K562 (cell line): ENCODE data around the gene PSMD11. TPM values are rescaled to one million over a fixed set of nuclear protein-coding genes. Genes with fewer than 3 reads are reported as not detected.

Experiments
- ATAC-seq: fragments of 200-7000 bp; cut with Tn5 transposase; 3 replicates; pipeline ENCODE4 v1.9.1; 2020; ENCODE audit warnings: moderate library complexity
- BruUV-seq: library from RNA; stranded (reverse); fragments of 400-500 nt; replicated peaks from 2 replicates; lab custom pipeline; 2021; lab: Mats Ljungman, UMichigan
- CTCF ChIA-PET: fragments of 300-600 bp; formaldehyde crosslinking; extraction: SDS; loops from one replicate; lab custom pipeline; 2021; ENCODE audit warnings: low intra/inter-chr PET ratio; lab: Yijun Ruan, JAX
- POLR2A ChIA-PET: fragments of 300-600, 350-650 bp; sonication (Branson Sonifier 250); formaldehyde crosslinking; extraction: SDS; loops from one replicate; lab custom pipeline; 2021; ENCODE audit warnings: antibody characterized with exemption, inconsistent platforms; lab: Yijun Ruan, JAX
- DNase-seq, 4 experiments: peaks; one replicate each; pipeline versions ENCODE4 v3.0.0 to v3.0.0-alpha.2; 2011 to 2018; ENCODE audit warnings: low spot score in 3 of 4, mixed read lengths in 3 of 4; ENCODE audit errors: extremely low read depth in 1 of 4
- FAIRE-seq: peaks from 2 replicates; lab custom pipeline; 2011; peaks lifted over from hg19 to GRCh38; lab: Jason Lieb, UNC
- H2AFZ ChIP-seq: 2 replicates; pipeline ENCODE4 v1.6.0; 2011; ENCODE audit warnings: low read depth, low read length, control low read depth, inconsistent platforms
- H3K27ac ChIP-seq: fragments of 200-600 bp; 3 replicates; pipeline ENCODE4 v1.8.0; 2011; ENCODE audit warnings: low read depth, mild to moderate bottlenecking, control low read depth, inconsistent platforms, low read length, moderate library complexity, mixed read lengths; ENCODE audit errors: extremely low read depth
- H3K27me3 ChIP-seq, 2 experiments: fragments of 300-600 bp in 1 of 2; 2 replicates in 1 of 2; 3 replicates in 1 of 2; pipeline versions ENCODE4 v1.6.0 to v1.8.0; 2011; ENCODE audit warnings: inconsistent platforms in 2 of 2, low read length in 2 of 2, mild to moderate bottlenecking in 1 of 2, mixed read lengths in 1 of 2, moderate library complexity in 1 of 2; ENCODE audit not compliant: control insufficient read depth in 2 of 2, insufficient read depth in 2 of 2
- H3K36me3 ChIP-seq: fragments of 300-600 bp; 3 replicates; pipeline ENCODE4 v1.8.0; 2011; ENCODE audit warnings: mild to moderate bottlenecking, low read length, inconsistent platforms; ENCODE audit not compliant: control insufficient read depth, insufficient read depth
- H3K4me1 ChIP-seq, 2 experiments: fragments of 200-600 bp in 1 of 2; replicated peaks in 1 of 2; 2 replicates in 1 of 2; 3 replicates in 1 of 2; pipeline versions ENCODE4 v1.5.1 to v1.8.0; 2011; ENCODE audit warnings: inconsistent platforms in 2 of 2, low read length in 2 of 2, mild to moderate bottlenecking in 1 of 2, mixed read lengths in 1 of 2, moderate library complexity in 1 of 2; ENCODE audit not compliant: control insufficient read depth in 2 of 2, insufficient read depth in 2 of 2
- H3K4me2 ChIP-seq: 2 replicates; pipeline ENCODE4 v1.6.1; 2011; ENCODE audit warnings: low read length, control low read depth, inconsistent platforms, mixed read lengths; ENCODE audit not compliant: insufficient read depth
- H3K4me3 ChIP-seq: fragments of 200-600 bp; sonication (generic), shearing (Covaris generic); 2 replicates; pipeline ENCODE4 v1.5.1; 2016; ENCODE audit warnings: control low read depth, inconsistent platforms
- H3K79me2 ChIP-seq: fragments of 200-600 bp; 3 replicates; pipeline ENCODE4 v1.8.0; 2011; ENCODE audit warnings: low read length, inconsistent platforms; ENCODE audit not compliant: control insufficient read depth, insufficient read depth
- H3K9ac ChIP-seq, 2 experiments: 2 replicates each; pipeline versions ENCODE4 v1.6.0 to v1.6.1; 2011; ENCODE audit warnings: low read depth in 2 of 2, low read length in 2 of 2, control low read depth in 1 of 2, inconsistent platforms in 1 of 2, mild to moderate bottlenecking in 1 of 2, mixed read lengths in 1 of 2; ENCODE audit not compliant: insufficient read depth in 1 of 2
- H3K9me1 ChIP-seq: one replicate; pipeline ENCODE4 v1.6.0; 2011; ENCODE audit warnings: inconsistent platforms, mild to moderate bottlenecking, low read length, moderate library complexity; ENCODE audit not compliant: control insufficient read depth, insufficient read depth
- H3K9me3 ChIP-seq: replicated peaks from 2 replicates; pipeline ENCODE4 v1.5.1; 2011; ENCODE audit warnings: low read depth, low read length, inconsistent platforms; ENCODE audit not compliant: control insufficient read depth, insufficient read depth
- H4K20me1 ChIP-seq: replicated peaks from 2 replicates; pipeline ENCODE4 v1.6.1; 2011; ENCODE audit warnings: low read length, inconsistent platforms, mixed read lengths; ENCODE audit not compliant: control insufficient read depth, insufficient read depth
- MYNN ChIP-seq, 2 experiments: sonication (generic); formaldehyde crosslinking in 1 of 2; IDR thresholded peaks; 2 replicates each; pipeline versions ENCODE4 v1.5.0 to v1.6.1; 2016 to 2020; ENCODE audit warnings: antibody characterized with exemption in 1 of 2, missing genetic modification reagents in 1 of 2
- NONO ChIP-seq, 2 experiments: fragments of 200-400 bp in 1 of 2; fragments of 450-650 bp in 1 of 2; formaldehyde crosslinking in 1 of 2; IDR thresholded peaks; 2 replicates each; pipeline ENCODE4 v1.6.1; 2017; ENCODE audit warnings: low read depth in 2 of 2, mild to moderate bottlenecking in 2 of 2, moderate library complexity in 2 of 2, low read length in 1 of 2
- PML ChIP-seq: IDR thresholded peaks from 2 replicates; pipeline ENCODE4 v1.6.1; 2012; ENCODE audit warnings: low read length, inconsistent platforms
- RBM25 ChIP-seq: fragments of 200-400 bp; formaldehyde crosslinking; IDR thresholded peaks from 2 replicates; pipeline ENCODE4 v1.6.1; 2018; ENCODE audit warnings: low read length, low read depth, moderate library complexity; ENCODE audit not compliant: severe bottlenecking
- SNRNP70 ChIP-seq: fragments of 200-400 bp; formaldehyde crosslinking; optimal IDR thresholded peaks from 2 replicates; pipeline ENCODE3; 2017; ENCODE audit warnings: low read depth, low read length
- SPI1 ChIP-seq: IDR thresholded peaks from 2 replicates; pipeline ENCODE4 v1.6.1; 2011; ENCODE audit warnings: low read depth, low read length, control low read depth, borderline replicate concordance
- ZBTB11 ChIP-seq, 3 experiments: fragments of 200-800 bp in 1 of 3; fragments of 250-450 bp in 1 of 3; fragments of 450-650 bp in 1 of 3; sonication (Bioruptor Pico) in 1 of 3; sonication (Bioruptor generic) in 1 of 3; formaldehyde crosslinking in 1 of 3; IDR thresholded peaks; 2 replicates each; pipeline versions ENCODE4 v1.6.1 to v1.8.0; 2016 to 2022; ENCODE audit warnings: mild to moderate bottlenecking in 2 of 3, missing genetic modification characterization in 2 of 3, missing compliant biosample characterization in 1 of 3, moderate library complexity in 1 of 3
- ZNF134 ChIP-seq: fragments of 250-450 bp; sonication (Bioruptor Pico); conservative IDR thresholded peaks from 2 replicates; pipeline ENCODE4 v1.4.0; 2020
- ZNF24 ChIP-seq: fragments of 450-650 bp; IDR thresholded peaks from 2 replicates; pipeline ENCODE4 v1.6.1; 2016
- WGBS: fragments of 100-300 bp; shearing (Covaris generic); methylation state at CpG from one replicate; pipeline ENCODE4 v1.1.6; 2016; ENCODE audit warnings: low coverage, mixed read lengths; ENCODE audit not compliant: insufficient coverage; ENCODE audit errors: missing lambda C conversion rate; 5-methylcytosine and 5-hydroxymethylcytosine counted together
- in situ Hi-C: fragments of 300-500 bp; cut with MboI; formaldehyde crosslinking; loops from 4 replicates; pipeline ENCODE4 v1.15.0; 2018; ENCODE audit warnings: inconsistent platforms, mixed read lengths
- intact Hi-C: fragments of 100-400 bp; cut with micrococcal nuclease; formaldehyde crosslinking; loops from 2 replicates; pipeline ENCODE4 v1.14.2; 2022
- polyA plus RNA-seq, 8 experiments: library from polyadenylated mRNA; depleted of rRNA in 4 of 8; stranded (reverse) in 5 of 8; unstranded in 3 of 8; fragments of >200 nt; fragmentation: Nextera tagmentation in 2 of 8; fragmentation: Illumina TruSeq in 1 of 8; extraction: Ambion mirVana in 2 of 8; extraction: Trizol in 1 of 8; gene quantifications; 2 replicates each; pipeline versions ENCODE4 v1.2.1 to v1.2.3, GENCODE V29; 2011 to 2014; ENCODE audit warnings: inconsistent platforms in 1 of 8, missing spikeins in 1 of 8
- total RNA-seq, 7 experiments: library from RNA; depleted of rRNA in 6 of 7; stranded (reverse); fragments of >200 nt in 6 of 7; fragmentation: Illumina TruSeq in 2 of 7; extraction: Trizol in 2 of 7; gene quantifications; 2 replicates each; pipeline versions ENCODE4 v1.2.1 to v1.2.3, GENCODE V29; 2011 to 2021; ENCODE audit warnings: low replicate concordance in 1 of 7
- TF ChIP-seq, protein P1 (sequence below): sonication (generic); formaldehyde crosslinking; IDR thresholded peaks from 2 replicates; pipeline ENCODE4 v1.8.0; 2022; ENCODE audit warnings: mild to moderate bottlenecking, missing genetic modification reagents

PSMD11 gene
- total and polyA plus RNA-seq, 9 of the 15 experiments (the other 6 are each of a cell fraction or from before 2014, with no cell fraction given), result 104 to 378 (median 158) TPM

- no peak for TF ChIP-seq ZNF134
These were observed 58.4 kb downstream of the PSMD11 start (continued) for GRCh38 chr17:32502710-32503109.

GRCh38 chr17:32503251-32504165, 59.2 kb downstream of the PSMD11 start:
- H3K4me2 ChIP-seq, result no peak overlapping the region
- FAIRE-seq (no peak), DNase-seq (no peak), ATAC-seq (no peak)
- no peaks in the 10 kb centered on the region for H3K79me2 ChIP-seq
- POLR2A ChIA-PET, result interaction anchor here (0.6 to 0.9 kb wide), 3 partner anchors 15 to 1037 kb away, joined by 3 to 4 read pairs (median 3); no protein-coding TSS in a partner anchor
- no peaks in the 10 kb centered on the region for H3K9me1 ChIP-seq
- H2AFZ ChIP-seq, result no peak overlapping the region
- in situ Hi-C loops, result no loop called here
- no peaks in the 10 kb centered on the region for H3K27me3 ChIP-seq
- H4K20me1 ChIP-seq, result 0 out of 2 replicates have a peak, but pooled peaks cover under 1% of the 10 kb centered on the region
- H3K36me3 ChIP-seq, result no peaks in the 10 kb centered on the region; the same call in 2 of the 3 replicates
- H3K9me3 ChIP-seq, result no peaks in the 10 kb centered on the region
- no TSS peak for BruUV-seq
- intact Hi-C loops, result no loop called here
- no peak overlapping the region for H3K4me3 ChIP-seq
- peak overlapping the region in 1 of 2 experiments; percentile 56; a peak in 2 of 4 replicates for H3K9ac ChIP-seq
- no peak overlapping the region for H3K27ac ChIP-seq
- H3K4me1 ChIP-seq, result 0 out of 5 replicates have a peak, but pooled peaks cover 0 to 3% of the 10 kb centered on the region in 2 experiments
- WGBS, result 53% methylated on average over 7 of the region's 7 CpGs
- CTCF ChIA-PET, result no interaction called here
- TF ChIP-seq MYNN (IDR thresholded peaks at IDR 0.05), result no peak
- TF ChIP-seq MYNN (CRISPR knock-in tag; IDR thresholded peaks at IDR 0.05), result no peak
- no peak for TF ChIP-seq PML
- TF ChIP-seq SNRNP70, result no peak
- TF ChIP-seq SPI1, result no peak
- TF ChIP-seq NONO (IDR thresholded peaks at IDR 0.05; ENCODE audit: low read depth in 2 of 2, low read length in 1 of 2), result no peak
- TF ChIP-seq, protein P1, sequence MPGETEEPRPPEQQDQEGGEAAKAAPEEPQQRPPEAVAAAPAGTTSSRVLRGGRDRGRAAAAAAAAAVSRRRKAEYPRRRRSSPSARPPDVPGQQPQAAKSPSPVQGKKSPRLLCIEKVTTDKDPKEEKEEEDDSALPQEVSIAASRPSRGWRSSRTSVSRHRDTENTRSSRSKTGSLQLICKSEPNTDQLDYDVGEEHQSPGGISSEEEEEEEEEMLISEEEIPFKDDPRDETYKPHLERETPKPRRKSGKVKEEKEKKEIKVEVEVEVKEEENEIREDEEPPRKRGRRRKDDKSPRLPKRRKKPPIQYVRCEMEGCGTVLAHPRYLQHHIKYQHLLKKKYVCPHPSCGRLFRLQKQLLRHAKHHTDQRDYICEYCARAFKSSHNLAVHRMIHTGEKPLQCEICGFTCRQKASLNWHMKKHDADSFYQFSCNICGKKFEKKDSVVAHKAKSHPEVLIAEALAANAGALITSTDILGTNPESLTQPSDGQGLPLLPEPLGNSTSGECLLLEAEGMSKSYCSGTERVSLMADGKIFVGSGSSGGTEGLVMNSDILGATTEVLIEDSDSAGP (CRISPR knock-in tag), result no peak
- no peak for TF ChIP-seq RBM25
- no peak for TF ChIP-seq ZBTB11 (CRISPR knock-in tag; IDR thresholded peaks at IDR 0.05)
- no peak for TF ChIP-seq ZNF24
